Astrocyte (in vitro differentiated cells and primary cell): ENCODE results near the gene C19orf44. TPM values are rescaled to one million over a fixed set of nuclear protein-coding genes. Genes with fewer than 3 reads are reported as not detected.

ENCODE experiments used
- DNase-seq: peaks from one replicate; pipeline ENCODE4 v3.0.0-alpha.2; 2010; ENCODE audit warnings: low read depth
- FAIRE-seq: peaks from 2 replicates; lab custom pipeline; 2011; peaks lifted over from hg19 to GRCh38; lab: Jason Lieb, UNC
- H2AFZ ChIP-seq: 2 replicates; pipeline ENCODE4 v1.6.0; 2012; ENCODE audit warnings: low read depth, low read length, inconsistent platforms
- H3K27ac ChIP-seq: 2 replicates; pipeline ENCODE4 v1.5.1; 2011; ENCODE audit warnings: low read depth, low read length, inconsistent platforms
- H3K27me3 ChIP-seq: 2 replicates; pipeline ENCODE4 v1.6.0; 2011; ENCODE audit warnings: low read length, inconsistent platforms; ENCODE audit not compliant: insufficient read depth
- H3K36me3 ChIP-seq: 2 replicates; pipeline ENCODE4 v1.5.1; 2011; ENCODE audit warnings: low read length, inconsistent platforms; ENCODE audit not compliant: insufficient read depth
- H3K4me1 ChIP-seq: 2 replicates; pipeline ENCODE4 v1.5.1; 2011; ENCODE audit warnings: low read length, inconsistent platforms; ENCODE audit not compliant: insufficient read depth
- H3K4me2 ChIP-seq: 2 replicates; pipeline ENCODE4 v1.6.0; 2012; ENCODE audit warnings: low read length, inconsistent platforms
- H3K4me3 ChIP-seq: 2 replicates; pipeline ENCODE4 v1.5.1; 2011; ENCODE audit warnings: low read depth, mild to moderate bottlenecking, low read length, inconsistent platforms; ENCODE audit not compliant: insufficient read depth
- H3K79me2 ChIP-seq: 2 replicates; pipeline ENCODE4 v1.6.0; 2012; ENCODE audit warnings: mild to moderate bottlenecking, low read length, inconsistent platforms; ENCODE audit not compliant: insufficient read depth
- H3K9ac ChIP-seq: 2 replicates; pipeline ENCODE4 v1.6.0; 2012; ENCODE audit warnings: mild to moderate bottlenecking, low read length, inconsistent platforms
- H3K9me3 ChIP-seq: 2 replicates; pipeline ENCODE4 v1.5.1; 2012; ENCODE audit warnings: low read depth, mild to moderate bottlenecking, low read length, inconsistent platforms; ENCODE audit not compliant: insufficient read depth
- H4K20me1 ChIP-seq: 2 replicates; pipeline ENCODE4 v1.6.0; 2012; ENCODE audit warnings: low read length, inconsistent platforms; ENCODE audit not compliant: insufficient read depth
- H3K27ac Mint-ChIP-seq: one replicate; pipeline ENCODE4 v1.8.0; 2021; ENCODE audit warnings: mild to moderate bottlenecking, mixed read lengths; ENCODE audit not compliant: unreplicated experiment
- H3K27me3 Mint-ChIP-seq: one replicate; pipeline ENCODE4 v1.8.0; 2021; ENCODE audit warnings: low read depth, mixed read lengths; ENCODE audit not compliant: unreplicated experiment
- H3K36me3 Mint-ChIP-seq: one replicate; pipeline ENCODE4 v1.8.0; 2021; ENCODE audit warnings: low read depth, mixed read lengths; ENCODE audit not compliant: unreplicated experiment
- H3K4me1 Mint-ChIP-seq: one replicate; pipeline ENCODE4 v1.8.0; 2021; ENCODE audit warnings: low read depth, mixed read lengths; ENCODE audit not compliant: unreplicated experiment
- H3K4me3 Mint-ChIP-seq: one replicate; pipeline ENCODE4 v1.8.0; 2021; ENCODE audit warnings: mild to moderate bottlenecking, moderate library complexity, mixed read lengths; ENCODE audit not compliant: unreplicated experiment
- H3K9me3 Mint-ChIP-seq: one replicate; pipeline ENCODE4 v1.8.0; 2021; ENCODE audit warnings: mild to moderate bottlenecking, mixed read lengths; ENCODE audit not compliant: unreplicated experiment
- EZH2 ChIP-seq: IDR thresholded peaks from 2 replicates; pipeline ENCODE4 v1.6.1; 2012; ENCODE audit warnings: mild to moderate bottlenecking, low read length, inconsistent platforms; ENCODE audit not compliant: insufficient read depth
- total RNA-seq: library from RNA; stranded (reverse); gene quantifications from 2 replicates; pipeline ENCODE4 v1.2.1, GENCODE V29; 2021
- TF ChIP-seq, protein P1 (sequence below): IDR thresholded peaks from 2 replicates; pipeline ENCODE4 v1.5.1; 2011; ENCODE audit warnings: low read depth, mild to moderate bottlenecking, inconsistent platforms, low read length, moderate library complexity; ENCODE audit not compliant: insufficient read depth

The C19orf44 gene
- total RNA-seq, 1 donor from 2014 or later = 5.0 TPM

GRCh38 chr19:16527334-16527935 is 31.2 kb downstream of the C19orf44 start:
- H3K4me1 Mint-ChIP-seq = no peaks in the 10 kb centered on the region
- Histone ChIP-seq H3K9me3 (no peaks in the 10 kb centered on the region), H3K27me3 (no peaks in the 10 kb centered on the region), H3K9ac (no peak overlapping the region), H3K27ac (no peak overlapping the region), H2AFZ (no peak overlapping the region), H3K4me1 (no peaks in the 10 kb centered on the region), H3K79me2 (peaks cover 8% of the 10 kb centered on the region), H3K4me2 (no peak overlapping the region), H3K36me3 (peaks cover 28% of the 10 kb centered on the region), H4K20me1 (peaks cover 51% of the 10 kb centered on the region), H3K4me3 (no peak overlapping the region)
- DNase-seq (no peak), FAIRE-seq (no peak)
- peak overlapping the region; percentile 42 for H3K27ac Mint-ChIP-seq
- no peak overlapping the region for H3K4me3 Mint-ChIP-seq
- TF ChIP-seq EZH2 = no peak
- TF ChIP-seq, protein P1, sequence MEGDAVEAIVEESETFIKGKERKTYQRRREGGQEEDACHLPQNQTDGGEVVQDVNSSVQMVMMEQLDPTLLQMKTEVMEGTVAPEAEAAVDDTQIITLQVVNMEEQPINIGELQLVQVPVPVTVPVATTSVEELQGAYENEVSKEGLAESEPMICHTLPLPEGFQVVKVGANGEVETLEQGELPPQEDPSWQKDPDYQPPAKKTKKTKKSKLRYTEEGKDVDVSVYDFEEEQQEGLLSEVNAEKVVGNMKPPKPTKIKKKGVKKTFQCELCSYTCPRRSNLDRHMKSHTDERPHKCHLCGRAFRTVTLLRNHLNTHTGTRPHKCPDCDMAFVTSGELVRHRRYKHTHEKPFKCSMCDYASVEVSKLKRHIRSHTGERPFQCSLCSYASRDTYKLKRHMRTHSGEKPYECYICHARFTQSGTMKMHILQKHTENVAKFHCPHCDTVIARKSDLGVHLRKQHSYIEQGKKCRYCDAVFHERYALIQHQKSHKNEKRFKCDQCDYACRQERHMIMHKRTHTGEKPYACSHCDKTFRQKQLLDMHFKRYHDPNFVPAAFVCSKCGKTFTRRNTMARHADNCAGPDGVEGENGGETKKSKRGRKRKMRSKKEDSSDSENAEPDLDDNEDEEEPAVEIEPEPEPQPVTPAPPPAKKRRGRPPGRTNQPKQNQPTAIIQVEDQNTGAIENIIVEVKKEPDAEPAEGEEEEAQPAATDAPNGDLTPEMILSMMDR = no peak
- H3K36me3 Mint-ChIP-seq = peaks cover 20% of the 10 kb centered on the region
- no peaks in the 10 kb centered on the region for H3K27me3 Mint-ChIP-seq
- H3K9me3 Mint-ChIP-seq = no peaks in the 10 kb centered on the region

DNA sequence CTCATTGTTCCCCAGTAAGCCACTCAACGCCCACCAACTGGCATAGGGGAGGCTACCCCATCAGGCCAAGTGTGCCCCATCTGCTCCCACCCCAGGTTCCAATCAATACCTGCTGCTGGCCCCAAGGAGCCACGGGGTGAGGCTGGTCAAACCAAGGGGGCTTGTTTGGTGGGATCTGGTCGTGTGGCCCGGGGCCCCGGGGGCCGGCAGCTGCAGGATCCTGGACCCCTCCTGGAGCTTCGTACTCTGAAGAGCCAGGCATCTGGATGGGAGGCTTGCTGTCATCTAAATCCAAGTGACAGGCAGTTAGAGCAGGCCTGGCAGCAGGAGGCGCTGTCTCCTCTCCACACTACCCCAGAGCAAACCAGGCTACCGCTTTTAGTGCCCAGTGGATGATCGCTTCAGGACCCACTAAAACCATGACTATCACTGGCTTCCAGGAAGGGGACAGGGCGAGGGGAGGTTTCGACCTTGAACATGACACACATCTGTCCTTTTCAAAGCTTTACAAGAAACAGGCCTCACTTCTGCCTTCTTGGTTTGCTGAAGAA is 31.9 kb downstream of the C19orf44 start:
- no peak for DNase-seq
- no peak overlapping the region for H3K4me2 ChIP-seq
- no peak overlapping the region for H3K9ac ChIP-seq
- H3K27me3 ChIP-seq = no peaks in the 10 kb centered on the region
- no peak overlapping the region for H3K27ac ChIP-seq
- H3K27ac Mint-ChIP-seq = no peak overlapping the region
- no peak overlapping the region for H3K4me3 ChIP-seq
- TF ChIP-seq EZH2 = no peak
- TF ChIP-seq, protein P1 = peak; percentile 21
- H3K27me3 Mint-ChIP-seq = no peaks in the 10 kb centered on the region
- H3K9me3 Mint-ChIP-seq = no peaks in the 10 kb centered on the region
- peaks cover 10% of the 10 kb centered on the region for H3K79me2 ChIP-seq
- H3K36me3 Mint-ChIP-seq = peaks cover 20% of the 10 kb centered on the region
- H3K4me1 Mint-ChIP-seq = no peaks in the 10 kb centered on the region
- H3K4me3 Mint-ChIP-seq = no peak overlapping the region
- H3K9me3 ChIP-seq = no peaks in the 10 kb centered on the region
- no peak for FAIRE-seq
- no peaks in the 10 kb centered on the region for H3K4me1 ChIP-seq
- H2AFZ ChIP-seq = no peak overlapping the region
- peaks cover 45% of the 10 kb centered on the region for H4K20me1 ChIP-seq
- peaks cover 28% of the 10 kb centered on the region for H3K36me3 ChIP-seq

GRCh38 chr19:16529466-16530144 is 33.4 kb downstream of the C19orf44 start:
- Histone ChIP-seq H4K20me1 (peaks cover 43% of the 10 kb centered on the region), H3K9me3 (no peaks in the 10 kb centered on the region), H3K4me1 (no peaks in the 10 kb centered on the region), H3K36me3 (peaks cover 37% of the 10 kb centered on the region), H3K9ac (no peak overlapping the region), H3K27me3 (no peaks in the 10 kb centered on the region), H2AFZ (no peak overlapping the region), H3K4me3 (no peak overlapping the region), H3K27ac (no peak overlapping the region), H3K79me2 (peaks cover 13% of the 10 kb centered on the region), H3K4me2 (no peak overlapping the region)
- Mint-ChIP-seq H3K27ac (no peak overlapping the region), H3K27me3 (no peaks in the 10 kb centered on the region), H3K36me3 (peaks cover 20% of the 10 kb centered on the region), H3K4me1 (no peaks in the 10 kb centered on the region), H3K9me3 (no peaks in the 10 kb centered on the region), H3K4me3 (no peak overlapping the region)
- TF ChIP-seq, protein P1 = no peak
- no peak for TF ChIP-seq EZH2
- DNase-seq = no peak
- FAIRE-seq = no peak
